HG03460 (cell line): Measurements from ENCODE around the gene CPA1.

ENCODE experiments used
- ATAC-seq: cut with Tn5 transposase; IDR thresholded peaks from one replicate; pipeline ENCODE4 v1.9.1; 2021; ENCODE audit not compliant: unreplicated experiment

The CPA1 gene

GRCh38 chr7:130353196-130353595 lies 27.1 kb upstream of the CPA1 start:
- no peak for ATAC-seq

- no peak for ATAC-seq
Measured at GRCh38 chr7:130356121-130356875, 24.0 kb upstream of the CPA1 start.

GRCh38 chr7:130356876-130357611 lies 23.2 kb upstream of the CPA1 start:
- no peak for ATAC-seq

GRCh38 chr7:130358471-130358870 lies 21.8 kb upstream of the CPA1 start:
- ATAC-seq, result no peak

- ATAC-seq, result no peak
Measured at GRCh38 chr7:130359276-130359857, 20.9 kb upstream of the CPA1 start.

GRCh38 chr7:130360518-130360917 lies 19.8 kb upstream of the CPA1 start:
- ATAC-seq, result no peak

GRCh38 chr7:130361681-130362080 lies 18.6 kb upstream of the CPA1 start:
- ATAC-seq, result no peak

- no peak for ATAC-seq
Measured at GRCh38 chr7:130362251-130362816, 18.0 kb upstream of the CPA1 start.

- no peak for ATAC-seq
Measured at GRCh38 chr7:130363026-130363847, 17.1 kb upstream of the CPA1 start.

GRCh38 chr7:130364451-130364850 lies 15.8 kb upstream of the CPA1 start:
- ATAC-seq, result no peak

- no peak for ATAC-seq
Measured at GRCh38 chr7:130365088-130365487, 15.2 kb upstream of the CPA1 start.

- peak; percentile 73 for ATAC-seq
Measured at GRCh38 chr7:130365511-130366441, 14.5 kb upstream of the CPA1 start.

- no peak for ATAC-seq
Measured at GRCh38 chr7:130366564-130366963, 13.7 kb upstream of the CPA1 start.

- ATAC-seq, result no peak
Measured at GRCh38 chr7:130367088-130367755, 13.1 kb upstream of the CPA1 start.

- no peak for ATAC-seq
Measured at GRCh38 chr7:130367836-130368746, 12.2 kb upstream of the CPA1 start.

GRCh38 chr7:130369110-130369711 lies 11.1 kb upstream of the CPA1 start:
- no peak for ATAC-seq

- ATAC-seq, result no peak
Measured at GRCh38 chr7:130369831-130370550, 10.3 kb upstream of the CPA1 start.
